Thyroid gland (tissue), 4 donors: ENCODE results near the gene METTL9.

ENCODE experiments used
- POLR2A ChIP-seq, 2 donors: fragments of 450-650 bp; IDR thresholded peaks; one replicate each; pipeline ENCODE4 v1.6.1; 2017; ENCODE audit warnings: antibody characterized with exemption in 2 of 2, mild to moderate bottlenecking in 2 of 2, moderate library complexity in 1 of 2
- TF ChIP-seq, protein P1 (sequence below), 6 experiments: fragments of 200-600 bp in 3 of 6; fragments of 450-650 bp in 3 of 6; sonication (generic) in 3 of 6; IDR thresholded peaks; one replicate each; pipeline ENCODE4 v1.5.1; 2016 to 2019; ENCODE audit warnings: antibody characterized with exemption in 6 of 6, mild to moderate bottlenecking in 2 of 6, inconsistent platforms in 1 of 6, moderate library complexity in 1 of 6

DNA sequence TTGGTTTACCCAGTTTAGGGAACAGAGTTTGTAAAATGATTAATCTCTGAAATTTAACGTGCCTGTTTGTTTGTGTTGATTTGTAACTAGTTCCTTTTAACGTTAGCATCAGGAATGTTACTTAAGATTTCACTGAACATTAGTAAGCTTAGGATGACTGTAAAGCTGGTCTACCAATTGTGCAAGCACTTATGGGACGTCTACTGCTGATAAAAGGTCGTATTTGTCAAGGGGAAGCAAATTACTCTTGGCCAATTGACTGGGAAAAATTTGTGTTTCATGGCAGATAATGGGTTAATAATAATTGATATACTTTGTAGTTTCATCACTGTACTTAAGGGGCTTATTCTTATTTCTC, 11.8 kb downstream of the METTL9 start:
- TF ChIP-seq, protein P1, sequence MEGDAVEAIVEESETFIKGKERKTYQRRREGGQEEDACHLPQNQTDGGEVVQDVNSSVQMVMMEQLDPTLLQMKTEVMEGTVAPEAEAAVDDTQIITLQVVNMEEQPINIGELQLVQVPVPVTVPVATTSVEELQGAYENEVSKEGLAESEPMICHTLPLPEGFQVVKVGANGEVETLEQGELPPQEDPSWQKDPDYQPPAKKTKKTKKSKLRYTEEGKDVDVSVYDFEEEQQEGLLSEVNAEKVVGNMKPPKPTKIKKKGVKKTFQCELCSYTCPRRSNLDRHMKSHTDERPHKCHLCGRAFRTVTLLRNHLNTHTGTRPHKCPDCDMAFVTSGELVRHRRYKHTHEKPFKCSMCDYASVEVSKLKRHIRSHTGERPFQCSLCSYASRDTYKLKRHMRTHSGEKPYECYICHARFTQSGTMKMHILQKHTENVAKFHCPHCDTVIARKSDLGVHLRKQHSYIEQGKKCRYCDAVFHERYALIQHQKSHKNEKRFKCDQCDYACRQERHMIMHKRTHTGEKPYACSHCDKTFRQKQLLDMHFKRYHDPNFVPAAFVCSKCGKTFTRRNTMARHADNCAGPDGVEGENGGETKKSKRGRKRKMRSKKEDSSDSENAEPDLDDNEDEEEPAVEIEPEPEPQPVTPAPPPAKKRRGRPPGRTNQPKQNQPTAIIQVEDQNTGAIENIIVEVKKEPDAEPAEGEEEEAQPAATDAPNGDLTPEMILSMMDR (IDR thresholded peaks at IDR 0.05), result no peak
- no peak for TF ChIP-seq POLR2A (IDR thresholded peaks at IDR 0.05)
